Fibroblast of the aortic adventitia (primary cell): ENCODE data around the gene ZBTB20. TPM values are rescaled to one million over a fixed set of nuclear protein-coding genes. Genes with fewer than 3 reads are reported as not detected.

Experiments
- DNase-seq: peaks from one replicate; pipeline ENCODE4 v3.0.0-alpha.2; 2010; ENCODE audit warnings: low read depth
- H3K4me3 ChIP-seq: 2 replicates; pipeline ENCODE4 v1.5.1; 2011; ENCODE audit warnings: low read depth, mild to moderate bottlenecking, control low read depth, low read length, moderate library complexity
- CTCF ChIP-seq: IDR thresholded peaks from 2 replicates; pipeline ENCODE4 v1.5.1; 2011; ENCODE audit warnings: mild to moderate bottlenecking, low read length, control low read depth, inconsistent platforms; ENCODE audit not compliant: insufficient read depth
- total RNA-seq: library from RNA; depleted of rRNA; stranded (reverse); fragments of >200 nt; gene quantifications from 2 replicates; pipeline ENCODE4 v1.2.3, GENCODE V29; 2012; ENCODE audit warnings: low replicate concordance

ZBTB20 gene
- total RNA-seq, 1 donor = 47.2 TPM

GRCh38 chr3:115090712-115091111 lies 56.4 kb downstream of the ZBTB20 start:
- H3K4me3 ChIP-seq = no peak overlapping the region
- TF ChIP-seq CTCF = no peak
- DNase-seq = no peak

DNA sequence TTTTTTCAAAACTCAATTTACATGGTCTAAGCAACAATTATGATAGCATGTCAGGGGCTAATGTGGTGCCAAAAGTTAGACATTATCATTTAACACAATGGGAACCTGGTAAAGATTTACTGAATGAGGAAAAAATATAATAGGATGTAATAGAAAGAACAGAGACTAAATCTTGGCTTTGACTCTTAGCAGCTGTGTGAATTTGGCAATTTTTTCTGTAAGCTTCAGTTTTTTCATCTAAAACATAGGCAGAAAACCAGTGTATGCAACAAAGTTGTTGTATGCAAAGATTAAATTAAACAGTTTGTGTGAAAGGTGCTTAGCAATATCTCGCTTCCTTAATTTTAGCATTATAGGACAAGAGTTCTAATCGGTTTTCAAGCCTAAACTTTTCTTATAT lies 57.6 kb downstream of the ZBTB20 start:
- TF ChIP-seq CTCF = no peak
- H3K4me3 ChIP-seq = no peak overlapping the region
- DNase-seq = no peak

- H3K4me3 ChIP-seq = no peak overlapping the region
- DNase-seq = no peak
- no peak for TF ChIP-seq CTCF
Measured at GRCh38 chr3:115087512-115087911, 59.6 kb downstream of the ZBTB20 start.

- no peak overlapping the region for H3K4me3 ChIP-seq
- no peak for TF ChIP-seq CTCF
- DNase-seq = no peak
Measured at GRCh38 chr3:115086344-115086743, 60.7 kb downstream of the ZBTB20 start.

DNA sequence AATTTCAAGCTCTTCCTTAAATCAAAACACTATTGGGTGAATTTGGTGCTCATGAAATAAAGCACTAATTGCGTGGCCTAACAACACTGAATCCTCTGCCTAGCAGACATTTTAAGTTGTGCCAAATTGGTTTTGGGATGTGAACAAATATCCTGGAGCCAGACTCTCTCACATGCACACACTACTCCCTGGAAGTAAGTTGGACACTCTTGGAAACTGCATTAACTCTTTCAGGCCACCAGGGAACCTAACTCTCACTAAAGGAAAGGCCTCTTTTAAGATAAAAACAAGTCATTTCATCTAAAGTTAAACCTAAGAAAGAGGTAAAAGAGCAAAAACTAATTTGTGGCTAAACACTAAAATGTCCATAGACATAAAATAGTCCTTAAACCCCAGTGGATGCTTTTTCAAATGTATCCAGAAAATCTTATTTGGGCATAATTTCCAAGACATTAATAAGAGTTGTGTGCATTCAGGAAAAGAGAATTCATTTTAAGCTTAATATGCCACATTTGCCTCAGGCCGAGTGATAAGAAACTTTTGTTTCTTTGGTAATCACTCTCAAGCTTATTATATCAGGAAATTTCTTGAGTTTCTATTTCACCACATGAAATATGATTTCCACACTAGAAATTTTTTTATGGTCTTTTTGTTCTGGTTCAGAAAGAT lies 61.8 kb downstream of the ZBTB20 start:
- peak; percentile 55 for TF ChIP-seq CTCF
- no peak overlapping the region for H3K4me3 ChIP-seq
- peak; percentile 26 for DNase-seq

DNA sequence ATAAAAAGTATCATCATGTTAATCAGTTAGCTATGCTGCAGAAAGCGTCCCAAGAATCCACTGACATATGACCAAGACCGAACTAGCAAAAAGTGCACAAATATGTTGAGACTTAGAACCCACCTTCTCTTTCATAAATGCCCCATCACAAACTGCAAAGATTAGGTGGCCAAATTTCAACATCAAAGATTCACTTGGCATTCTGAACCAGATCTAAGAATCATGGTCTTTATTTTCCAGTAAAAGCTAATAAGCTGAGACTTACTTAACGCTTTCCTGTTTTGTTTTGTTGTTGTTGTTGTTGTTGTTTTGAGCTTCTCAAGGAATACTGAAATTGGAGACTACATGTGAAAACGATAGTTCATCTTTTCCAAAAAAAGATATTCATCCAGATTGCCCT lies 62.4 kb downstream of the ZBTB20 start:
- TF ChIP-seq CTCF = no peak
- no peak for DNase-seq
- H3K4me3 ChIP-seq = no peak overlapping the region

DNA sequence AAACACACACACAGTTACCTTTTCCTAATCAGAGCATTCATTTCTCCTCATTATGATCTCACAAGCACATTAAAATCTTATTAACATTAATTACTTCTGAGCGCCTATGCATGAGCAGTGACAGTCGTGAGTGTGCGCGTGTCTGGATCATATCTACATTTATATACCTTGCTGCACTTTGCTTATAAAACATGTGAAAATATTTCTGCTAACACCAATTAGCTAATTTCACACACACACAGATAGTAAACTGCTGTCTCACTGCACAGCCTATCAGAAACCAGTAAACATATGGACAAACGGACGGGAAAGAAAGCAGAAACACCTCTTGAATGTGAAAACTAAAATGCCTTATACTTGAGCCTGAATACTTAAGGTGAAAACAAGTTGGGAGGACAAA lies 64.8 kb downstream of the ZBTB20 start:
- no peak for DNase-seq
- no peak overlapping the region for H3K4me3 ChIP-seq
- no peak for TF ChIP-seq CTCF
